ENCODE measurements around the gene TBC1D14. TPM values are rescaled to one million over a fixed set of nuclear protein-coding genes. Genes with fewer than 3 reads are reported as not detected.

The TBC1D14 gene
- total RNA-seq, 2 experiments from 2014 or later: 38.4 to 44.1 TPM

DNA sequence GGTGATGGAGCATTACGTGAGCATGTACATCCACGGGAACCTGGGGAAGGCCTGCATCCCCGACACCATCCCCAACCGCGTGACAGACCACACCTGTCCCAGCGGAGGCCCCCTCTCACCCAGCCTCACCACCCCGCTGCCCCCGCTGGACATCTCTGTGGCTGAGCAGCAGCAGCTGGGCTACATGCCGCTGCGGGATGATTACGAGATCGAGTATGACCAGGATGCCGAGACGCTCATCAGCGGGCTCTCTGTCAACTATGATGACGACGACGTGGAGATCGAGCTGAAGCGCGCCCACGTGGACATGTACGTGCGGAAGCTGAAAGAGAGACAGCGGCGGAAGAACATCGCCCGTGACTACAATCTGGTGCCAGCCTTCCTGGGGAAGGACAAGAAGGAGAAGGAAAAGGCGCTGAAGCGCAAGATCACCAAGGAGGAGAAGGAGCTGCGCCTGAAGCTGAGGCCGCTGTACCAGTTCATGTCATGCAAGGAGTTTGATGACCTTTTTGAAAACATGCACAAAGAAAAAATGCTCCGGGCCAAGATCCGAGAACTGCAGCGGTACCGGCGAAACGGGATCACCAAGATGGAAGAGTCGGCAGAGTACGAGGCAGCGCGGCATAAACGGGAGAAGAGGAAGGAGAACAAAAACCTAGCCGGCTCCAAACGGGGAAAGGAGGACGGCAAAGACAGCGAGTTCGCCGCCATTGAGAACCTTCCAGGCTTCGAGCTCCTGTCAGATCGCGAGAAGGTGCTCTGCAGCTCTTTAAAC is 144.7 kb downstream of the TBC1D14 start:
- Histone ChIP-seq H3K36me3 (ENCODE audit: insufficient read depth, low read length) (peaks cover 49% of the 10 kb centered on the region), H3K9me2 (ENCODE audit: insufficient read depth, low read length) (no peaks in the 10 kb centered on the region), H4K20me1 (ENCODE audit: insufficient read depth, low read length) (peaks cover 5% of the 10 kb centered on the region; the same call in 1 of the 2 replicates), H3K27ac (ENCODE audit: low read depth, low read length, poor library complexity, severe bottlenecking) (no peak overlapping the region), H2AFZ (ENCODE audit: low read length) (no peak overlapping the region), H3K4me2 (ENCODE audit: low read length) (no peak overlapping the region), H3K4me1 (ENCODE audit: insufficient read depth, low read length, poor library complexity, severe bottlenecking) (peaks cover 5% of the 10 kb centered on the region), H3K4me3 (ENCODE audit: low read depth, low read length, poor library complexity, severe bottlenecking) (no peak overlapping the region), H3K79me2 (ENCODE audit: insufficient read depth, low read depth, low read length) (no peaks in the 10 kb centered on the region), H3K9me3 (ENCODE audit: low read length) (no peaks in the 10 kb centered on the region)
- POLR2A ChIA-PET: no interaction called here
- CTCF ChIA-PET (ENCODE audit: unreplicated experiment): interaction anchor here (0.6 kb wide), 1 partner anchor 14 kb away, joined by 4 read pairs; the partner anchor contains the start of gene GRPEL1
- DNase-seq (ENCODE audit: low spot score): no peak
- intact Hi-C loops (cut with micrococcal nuclease; ENCODE audit: unreplicated experiment): no loop called here
- BruUV-seq (replicated peaks): no TSS peak
- TF ChIP-seq EZH2phosphoT487 (IDR thresholded peaks at IDR 0.05; ENCODE audit: borderline replicate concordance, low read depth, low read length): no peak
- TF ChIP-seq, protein P1, sequence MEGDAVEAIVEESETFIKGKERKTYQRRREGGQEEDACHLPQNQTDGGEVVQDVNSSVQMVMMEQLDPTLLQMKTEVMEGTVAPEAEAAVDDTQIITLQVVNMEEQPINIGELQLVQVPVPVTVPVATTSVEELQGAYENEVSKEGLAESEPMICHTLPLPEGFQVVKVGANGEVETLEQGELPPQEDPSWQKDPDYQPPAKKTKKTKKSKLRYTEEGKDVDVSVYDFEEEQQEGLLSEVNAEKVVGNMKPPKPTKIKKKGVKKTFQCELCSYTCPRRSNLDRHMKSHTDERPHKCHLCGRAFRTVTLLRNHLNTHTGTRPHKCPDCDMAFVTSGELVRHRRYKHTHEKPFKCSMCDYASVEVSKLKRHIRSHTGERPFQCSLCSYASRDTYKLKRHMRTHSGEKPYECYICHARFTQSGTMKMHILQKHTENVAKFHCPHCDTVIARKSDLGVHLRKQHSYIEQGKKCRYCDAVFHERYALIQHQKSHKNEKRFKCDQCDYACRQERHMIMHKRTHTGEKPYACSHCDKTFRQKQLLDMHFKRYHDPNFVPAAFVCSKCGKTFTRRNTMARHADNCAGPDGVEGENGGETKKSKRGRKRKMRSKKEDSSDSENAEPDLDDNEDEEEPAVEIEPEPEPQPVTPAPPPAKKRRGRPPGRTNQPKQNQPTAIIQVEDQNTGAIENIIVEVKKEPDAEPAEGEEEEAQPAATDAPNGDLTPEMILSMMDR (conservative IDR thresholded peaks at IDR 0.05; ENCODE audit: low read length): no peak

DNA sequence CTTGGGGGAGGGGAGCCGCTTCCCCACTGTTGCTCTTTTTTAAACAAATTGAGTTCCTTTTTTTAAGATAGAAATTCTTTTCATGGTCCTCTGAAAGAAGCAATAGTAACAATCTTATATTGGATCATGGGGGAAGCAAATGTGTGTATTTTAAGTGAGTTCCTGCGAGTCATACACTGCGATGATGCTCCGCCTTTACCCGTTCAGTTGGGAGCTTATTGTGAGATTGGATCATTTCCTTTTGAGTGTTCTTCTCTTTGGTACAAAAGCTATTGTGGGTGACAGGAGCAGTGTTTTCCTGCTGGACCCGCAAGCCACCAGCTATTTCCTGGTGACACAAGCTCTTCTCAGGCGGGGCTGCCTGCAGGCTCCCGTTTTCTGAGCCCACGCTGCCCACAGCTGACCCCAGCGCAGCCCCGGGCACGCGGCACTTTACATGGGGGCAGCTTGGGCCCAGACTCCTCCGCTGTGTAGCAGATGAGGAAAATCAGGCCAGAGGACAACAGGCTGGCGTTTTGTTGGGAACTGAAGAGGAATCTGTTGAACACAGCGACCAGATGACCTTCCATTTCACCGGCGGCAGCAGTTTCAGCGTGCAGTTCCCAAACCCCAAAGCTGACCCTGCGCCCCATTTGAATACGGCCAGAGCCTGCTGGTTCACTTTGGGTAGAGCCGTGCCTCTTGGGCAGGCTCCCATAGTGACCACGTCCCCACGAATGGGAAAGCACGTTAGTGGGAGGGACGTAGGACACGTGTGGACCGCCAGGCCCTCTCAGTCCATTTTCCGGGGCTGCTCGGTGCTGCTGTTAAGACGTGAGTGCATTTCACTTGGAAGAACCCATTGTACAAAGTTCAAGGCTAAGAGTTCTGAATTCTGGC is 145.7 kb downstream of the TBC1D14 start:
- POLR2A ChIA-PET: interaction anchor here (0.7 to 2.3 kb wide), 3 partner anchors 11 to 488 kb away, joined by 3 to 5 read pairs (median 5); partner anchors contain the start of gene GRPEL1
- CTCF ChIA-PET (ENCODE audit: unreplicated experiment): no interaction called here
- no peak overlapping the region for H3K27ac ChIP-seq (ENCODE audit: low read depth, low read length, poor library complexity, severe bottlenecking)
- no peak for TF ChIP-seq EZH2phosphoT487 (IDR thresholded peaks at IDR 0.05; ENCODE audit: borderline replicate concordance, low read depth, low read length)
- TF ChIP-seq, protein P1 (conservative IDR thresholded peaks at IDR 0.05; ENCODE audit: low read length): no peak
- H4K20me1 ChIP-seq (ENCODE audit: insufficient read depth, low read length): peaks cover 5% of the 10 kb centered on the region; the same call in 1 of the 2 replicates
- no peak overlapping the region for H3K4me2 ChIP-seq (ENCODE audit: low read length)
- no peaks in the 10 kb centered on the region for H3K9me3 ChIP-seq (ENCODE audit: low read length)
- peaks cover 5% of the 10 kb centered on the region for H3K4me1 ChIP-seq (ENCODE audit: insufficient read depth, low read length, poor library complexity, severe bottlenecking)
- intact Hi-C loops (cut with micrococcal nuclease; ENCODE audit: unreplicated experiment): no loop called here
- H3K36me3 ChIP-seq (ENCODE audit: insufficient read depth, low read length): peaks cover 59% of the 10 kb centered on the region
- BruUV-seq (replicated peaks): no TSS peak
- H3K4me3 ChIP-seq (ENCODE audit: low read depth, low read length, poor library complexity, severe bottlenecking): no peak overlapping the region
- no peaks in the 10 kb centered on the region for H3K9me2 ChIP-seq (ENCODE audit: insufficient read depth, low read length)
- H2AFZ ChIP-seq (ENCODE audit: low read length): no peak overlapping the region
- DNase-seq (ENCODE audit: low spot score): no peak
- no peaks in the 10 kb centered on the region for H3K79me2 ChIP-seq (ENCODE audit: insufficient read depth, low read depth, low read length)
